ENCODE measurements around the gene GDA.

GRCh38 chr9:72168075-72168474 lies 18.8 kb downstream of the GDA start:
- TF ChIP-seq, protein P1, sequence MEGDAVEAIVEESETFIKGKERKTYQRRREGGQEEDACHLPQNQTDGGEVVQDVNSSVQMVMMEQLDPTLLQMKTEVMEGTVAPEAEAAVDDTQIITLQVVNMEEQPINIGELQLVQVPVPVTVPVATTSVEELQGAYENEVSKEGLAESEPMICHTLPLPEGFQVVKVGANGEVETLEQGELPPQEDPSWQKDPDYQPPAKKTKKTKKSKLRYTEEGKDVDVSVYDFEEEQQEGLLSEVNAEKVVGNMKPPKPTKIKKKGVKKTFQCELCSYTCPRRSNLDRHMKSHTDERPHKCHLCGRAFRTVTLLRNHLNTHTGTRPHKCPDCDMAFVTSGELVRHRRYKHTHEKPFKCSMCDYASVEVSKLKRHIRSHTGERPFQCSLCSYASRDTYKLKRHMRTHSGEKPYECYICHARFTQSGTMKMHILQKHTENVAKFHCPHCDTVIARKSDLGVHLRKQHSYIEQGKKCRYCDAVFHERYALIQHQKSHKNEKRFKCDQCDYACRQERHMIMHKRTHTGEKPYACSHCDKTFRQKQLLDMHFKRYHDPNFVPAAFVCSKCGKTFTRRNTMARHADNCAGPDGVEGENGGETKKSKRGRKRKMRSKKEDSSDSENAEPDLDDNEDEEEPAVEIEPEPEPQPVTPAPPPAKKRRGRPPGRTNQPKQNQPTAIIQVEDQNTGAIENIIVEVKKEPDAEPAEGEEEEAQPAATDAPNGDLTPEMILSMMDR (IDR thresholded peaks at IDR 0.05), result no peak
- TF ChIP-seq POLR2A (IDR thresholded peaks at IDR 0.05), result no peak

Data from lower leg skin (tissue), 3 donors.